ENCODE measurements around the gene SGCD. TPM values are rescaled to one million over a fixed set of nuclear protein-coding genes. Genes with fewer than 3 reads are reported as not detected.

The SGCD gene
- total RNA-seq, 2 experiments from 2014 or later = not detected

DNA sequence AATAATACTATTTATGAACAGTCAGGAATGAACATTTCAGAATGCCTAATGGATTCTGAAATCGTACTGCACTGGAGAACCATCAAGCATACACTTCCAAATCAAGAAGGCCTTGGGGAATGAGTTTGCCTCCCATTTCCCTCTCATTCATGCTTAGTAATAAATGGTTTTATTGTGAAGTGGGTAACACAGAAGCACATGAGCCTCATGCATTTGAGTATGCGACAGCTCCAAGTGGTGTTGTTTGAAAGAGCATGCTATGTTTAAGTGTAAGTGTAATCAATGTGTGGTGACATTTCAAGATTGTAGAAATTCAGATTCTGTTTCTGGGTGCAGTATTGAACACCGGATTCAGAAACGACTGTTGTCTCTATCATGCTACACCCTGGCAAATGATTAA, 60.0 kb downstream of the SGCD start:
- Histone ChIP-seq H3K27ac (ENCODE audit: low read depth, low read length, poor library complexity, severe bottlenecking) (no peak overlapping the region), H3K36me3 (ENCODE audit: insufficient read depth, low read length) (no peaks in the 10 kb centered on the region), H2AFZ (ENCODE audit: low read length) (no peak overlapping the region), H4K20me1 (ENCODE audit: insufficient read depth, low read length) (no peaks in the 10 kb centered on the region), H3K4me1 (ENCODE audit: insufficient read depth, low read length, poor library complexity, severe bottlenecking) (no peaks in the 10 kb centered on the region), H3K4me3 (ENCODE audit: low read depth, low read length, poor library complexity, severe bottlenecking) (no peak overlapping the region), H3K9me3 (ENCODE audit: low read length) (no peaks in the 10 kb centered on the region), H3K9me2 (ENCODE audit: insufficient read depth, low read length) (no peaks in the 10 kb centered on the region), H3K79me2 (ENCODE audit: insufficient read depth, low read depth, low read length) (no peaks in the 10 kb centered on the region), H3K4me2 (ENCODE audit: low read length) (no peak overlapping the region)
- intact Hi-C loops (cut with micrococcal nuclease; ENCODE audit: unreplicated experiment) = no loop called here
- DNase-seq (ENCODE audit: low spot score) = no peak
- CTCF ChIA-PET (ENCODE audit: unreplicated experiment) = no interaction called here
- POLR2A ChIA-PET = no interaction called here
- BruUV-seq (replicated peaks) = no TSS peak
- TF ChIP-seq EZH2phosphoT487 (IDR thresholded peaks at IDR 0.05; ENCODE audit: borderline replicate concordance, low read depth, low read length) (no peak), CTCF (conservative IDR thresholded peaks at IDR 0.05; ENCODE audit: low read length) (no peak)

- Histone ChIP-seq H3K27ac (ENCODE audit: low read depth, low read length, poor library complexity, severe bottlenecking) (no peak overlapping the region), H3K36me3 (ENCODE audit: insufficient read depth, low read length) (no peaks in the 10 kb centered on the region), H3K9me3 (ENCODE audit: low read length) (no peaks in the 10 kb centered on the region), H4K20me1 (ENCODE audit: insufficient read depth, low read length) (no peaks in the 10 kb centered on the region), H3K79me2 (ENCODE audit: insufficient read depth, low read depth, low read length) (no peaks in the 10 kb centered on the region), H3K4me1 (ENCODE audit: insufficient read depth, low read length, poor library complexity, severe bottlenecking) (no peaks in the 10 kb centered on the region), H3K4me3 (ENCODE audit: low read depth, low read length, poor library complexity, severe bottlenecking) (no peak overlapping the region), H3K9me2 (ENCODE audit: insufficient read depth, low read length) (no peaks in the 10 kb centered on the region), H2AFZ (ENCODE audit: low read length) (no peak overlapping the region), H3K4me2 (ENCODE audit: low read length) (no peak overlapping the region)
- ChIA-PET CTCF (ENCODE audit: unreplicated experiment) (no interaction called here), POLR2A (no interaction called here)
- no peak for TF ChIP-seq CTCF (conservative IDR thresholded peaks at IDR 0.05; ENCODE audit: low read length)
- no peak for TF ChIP-seq EZH2phosphoT487 (IDR thresholded peaks at IDR 0.05; ENCODE audit: borderline replicate concordance, low read depth, low read length)
- DNase-seq (ENCODE audit: low spot score) = no peak
- BruUV-seq (replicated peaks) = no TSS peak
- intact Hi-C loops (cut with micrococcal nuclease; ENCODE audit: unreplicated experiment) = no loop called here
Observed at GRCh38 chr5:156387391-156387790, 60.4 kb downstream of the SGCD start.

DNA sequence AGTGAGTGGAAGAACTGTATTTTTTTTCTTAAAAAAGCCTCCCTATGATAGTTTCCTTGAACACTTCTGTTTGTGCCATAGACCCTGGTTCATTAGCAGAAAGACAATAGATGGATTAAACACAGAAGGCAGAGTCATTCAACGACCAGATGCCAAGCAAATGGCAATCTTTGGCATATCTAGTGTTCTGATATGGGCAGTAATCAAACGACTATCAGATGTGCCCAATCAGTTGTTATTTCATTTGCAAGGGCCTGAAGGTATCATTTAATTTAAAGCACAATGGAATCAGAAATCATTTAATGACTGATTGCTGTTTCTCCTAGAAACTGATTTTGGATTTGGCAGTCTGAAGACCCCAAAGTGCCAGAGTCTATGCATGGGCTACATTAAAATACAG, 61.3 kb downstream of the SGCD start:
- ChIA-PET POLR2A (no interaction called here), CTCF (ENCODE audit: unreplicated experiment) (no interaction called here)
- no peak for DNase-seq (ENCODE audit: low spot score)
- Histone ChIP-seq H3K79me2 (ENCODE audit: insufficient read depth, low read depth, low read length) (no peaks in the 10 kb centered on the region), H3K9me2 (ENCODE audit: insufficient read depth, low read length) (no peaks in the 10 kb centered on the region), H3K27ac (ENCODE audit: low read depth, low read length, poor library complexity, severe bottlenecking) (no peak overlapping the region), H3K4me2 (ENCODE audit: low read length) (no peak overlapping the region), H3K4me1 (ENCODE audit: insufficient read depth, low read length, poor library complexity, severe bottlenecking) (no peaks in the 10 kb centered on the region), H3K9me3 (ENCODE audit: low read length) (no peaks in the 10 kb centered on the region), H3K4me3 (ENCODE audit: low read depth, low read length, poor library complexity, severe bottlenecking) (no peak overlapping the region), H2AFZ (ENCODE audit: low read length) (no peak overlapping the region), H4K20me1 (ENCODE audit: insufficient read depth, low read length) (no peaks in the 10 kb centered on the region), H3K36me3 (ENCODE audit: insufficient read depth, low read length) (no peaks in the 10 kb centered on the region)
- intact Hi-C loops (cut with micrococcal nuclease; ENCODE audit: unreplicated experiment) = no loop called here
- TF ChIP-seq EZH2phosphoT487 (IDR thresholded peaks at IDR 0.05; ENCODE audit: borderline replicate concordance, low read depth, low read length) (no peak), CTCF (conservative IDR thresholded peaks at IDR 0.05; ENCODE audit: low read length) (no peak)
- BruUV-seq (replicated peaks) = no TSS peak

Measured in OCI-LY7 (cell line).